ENCODE measurements around the gene UGT1A6. TPM values are rescaled to one million over a fixed set of nuclear protein-coding genes. Genes with fewer than 3 reads are reported as not detected.

Gene UGT1A6
- total and polyA plus RNA-seq, 2 experiments from 2014 or later: not detected

DNA sequence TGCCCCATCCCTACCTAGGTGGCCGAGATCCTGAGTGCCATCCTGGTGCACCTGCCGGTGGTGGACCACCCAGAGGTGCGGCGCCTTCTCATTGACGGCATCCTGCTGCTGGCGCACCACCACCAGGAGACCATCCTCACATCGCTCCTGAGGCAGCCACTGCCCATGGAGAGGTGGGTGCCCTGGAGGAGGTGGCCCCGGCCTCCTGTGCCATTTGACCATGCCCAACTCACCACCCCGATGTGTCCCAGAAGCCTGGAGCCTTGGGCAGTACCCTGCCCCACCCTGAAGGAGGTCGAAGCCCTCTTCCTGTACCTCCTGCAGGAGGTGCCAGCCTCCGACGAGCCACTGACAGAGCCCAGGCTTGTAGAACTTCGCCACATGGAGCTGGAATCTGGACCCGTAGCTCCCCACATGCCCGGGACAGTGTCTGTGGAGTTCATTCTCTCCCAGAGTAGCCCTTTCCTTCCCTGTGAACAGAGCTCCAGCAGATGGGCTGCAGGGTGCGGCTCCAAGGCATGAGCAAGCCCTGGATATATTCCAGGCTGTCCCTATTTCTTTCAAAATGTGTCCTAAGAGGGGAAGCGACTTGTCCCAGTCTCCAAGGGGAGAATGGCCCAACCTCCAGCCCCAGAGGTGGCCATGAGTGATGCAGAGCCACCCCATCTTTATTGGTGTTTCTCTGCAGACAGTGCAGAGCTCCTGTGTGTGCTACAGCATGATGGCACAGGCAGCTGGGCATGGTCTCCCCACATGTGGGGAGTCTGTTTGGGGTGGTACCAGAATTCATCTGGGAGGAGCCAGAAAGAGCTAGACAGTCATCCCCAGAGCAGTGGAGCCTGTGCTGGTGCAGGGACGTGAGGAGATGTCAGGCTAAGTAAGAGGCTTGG, 127.4 kb downstream of the UGT1A6 start:
- H3F3A ChIP-seq (replicated peaks; ENCODE audit: low read depth): no peaks in the 10 kb centered on the region
- no peak overlapping the region for H3K27ac Mint-ChIP-seq
- no peaks in the 10 kb centered on the region for H3K4me1 ChIP-seq (ENCODE audit: insufficient read depth)
- DNase-seq (ENCODE audit: low spot score): no peak
- H3K36me3 ChIP-seq (ENCODE audit: insufficient read depth): no peaks in the 10 kb centered on the region
- no peaks in the 10 kb centered on the region for H3K9me2 ChIP-seq (ENCODE audit: insufficient read depth)
- H3K4me3 Mint-ChIP-seq: no peak overlapping the region
- H3K36me3 Mint-ChIP-seq (ENCODE audit: low read depth): no peaks in the 10 kb centered on the region
- H3K79me2 ChIP-seq (replicated peaks; ENCODE audit: insufficient read depth): no peaks in the 10 kb centered on the region
- H2AFZ ChIP-seq: no peak overlapping the region
- H3K27me3 ChIP-seq (ENCODE audit: insufficient read depth): no peaks in the 10 kb centered on the region
- H3K27ac ChIP-seq (ENCODE audit: low read depth): no peak overlapping the region
- H3K27me3 Mint-ChIP-seq (ENCODE audit: insufficient read depth, low read depth, poor library complexity): peaks cover 15% of the 10 kb centered on the region
- TF ChIP-seq NANOG (IDR thresholded peaks at IDR 0.05; ENCODE audit: borderline replicate concordance) (no peak), ZNF462 (CRISPR knock-in tag; IDR thresholded peaks at IDR 0.05) (no peak), ZNF331 (CRISPR knock-in tag; IDR thresholded peaks at IDR 0.05; ENCODE audit: low read depth) (no peak), STAT1 (IDR thresholded peaks at IDR 0.05; ENCODE audit: unreplicated experiment) (no peak), EZH2phosphoT487 (IDR thresholded peaks at IDR 0.05; ENCODE audit: unreplicated experiment) (no peak), CREB1 (CRISPR knock-in tag; IDR thresholded peaks at IDR 0.05; ENCODE audit: low read depth) (no peak), JUNB (IDR thresholded peaks at IDR 0.05; ENCODE audit: unreplicated experiment) (no peak), POLR2AphosphoS5 (IDR thresholded peaks at IDR 0.05; ENCODE audit: low read depth) (no peak), ZNF114 (CRISPR knock-in tag; IDR thresholded peaks at IDR 0.05) (no peak)
- TF ChIP-seq, protein P1, sequence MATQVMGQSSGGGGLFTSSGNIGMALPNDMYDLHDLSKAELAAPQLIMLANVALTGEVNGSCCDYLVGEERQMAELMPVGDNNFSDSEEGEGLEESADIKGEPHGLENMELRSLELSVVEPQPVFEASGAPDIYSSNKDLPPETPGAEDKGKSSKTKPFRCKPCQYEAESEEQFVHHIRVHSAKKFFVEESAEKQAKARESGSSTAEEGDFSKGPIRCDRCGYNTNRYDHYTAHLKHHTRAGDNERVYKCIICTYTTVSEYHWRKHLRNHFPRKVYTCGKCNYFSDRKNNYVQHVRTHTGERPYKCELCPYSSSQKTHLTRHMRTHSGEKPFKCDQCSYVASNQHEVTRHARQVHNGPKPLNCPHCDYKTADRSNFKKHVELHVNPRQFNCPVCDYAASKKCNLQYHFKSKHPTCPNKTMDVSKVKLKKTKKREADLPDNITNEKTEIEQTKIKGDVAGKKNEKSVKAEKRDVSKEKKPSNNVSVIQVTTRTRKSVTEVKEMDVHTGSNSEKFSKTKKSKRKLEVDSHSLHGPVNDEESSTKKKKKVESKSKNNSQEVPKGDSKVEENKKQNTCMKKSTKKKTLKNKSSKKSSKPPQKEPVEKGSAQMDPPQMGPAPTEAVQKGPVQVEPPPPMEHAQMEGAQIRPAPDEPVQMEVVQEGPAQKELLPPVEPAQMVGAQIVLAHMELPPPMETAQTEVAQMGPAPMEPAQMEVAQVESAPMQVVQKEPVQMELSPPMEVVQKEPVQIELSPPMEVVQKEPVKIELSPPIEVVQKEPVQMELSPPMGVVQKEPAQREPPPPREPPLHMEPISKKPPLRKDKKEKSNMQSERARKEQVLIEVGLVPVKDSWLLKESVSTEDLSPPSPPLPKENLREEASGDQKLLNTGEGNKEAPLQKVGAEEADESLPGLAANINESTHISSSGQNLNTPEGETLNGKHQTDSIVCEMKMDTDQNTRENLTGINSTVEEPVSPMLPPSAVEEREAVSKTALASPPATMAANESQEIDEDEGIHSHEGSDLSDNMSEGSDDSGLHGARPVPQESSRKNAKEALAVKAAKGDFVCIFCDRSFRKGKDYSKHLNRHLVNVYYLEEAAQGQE (IDR thresholded peaks at IDR 0.05; ENCODE audit: unreplicated experiment): no peak
- no peaks in the 10 kb centered on the region for H3K9me3 Mint-ChIP-seq
- no peak overlapping the region for H3K4me3 ChIP-seq
- peaks cover 3% of the 10 kb centered on the region; the same call in 2 of the 3 replicates for H3K4me1 Mint-ChIP-seq
- no peaks in the 10 kb centered on the region for H4K20me1 ChIP-seq (replicated peaks; ENCODE audit: insufficient read depth)
- ATAC-seq: no peak
- no peak overlapping the region for H3K4me2 ChIP-seq

Data from GM23338 (cell line).